Loucy (cell line): ENCODE measurements around the gene LRRC55.

Source experiments
- EZH2phosphoT487 ChIP-seq: fragments of 200-600 bp; IDR thresholded peaks from 2 replicates; pipeline ENCODE4 v1.6.1; 2018; ENCODE audit warnings: antibody characterized with exemption, mild to moderate bottlenecking, moderate library complexity, borderline replicate concordance
- TF ChIP-seq, protein P1 (sequence below): fragments of 200-600 bp; sonication (generic); conservative IDR thresholded peaks from 2 replicates; pipeline ENCODE4 v1.5.1; 2014; ENCODE audit warnings: mild to moderate bottlenecking, antibody characterized with exemption, low read length

DNA sequence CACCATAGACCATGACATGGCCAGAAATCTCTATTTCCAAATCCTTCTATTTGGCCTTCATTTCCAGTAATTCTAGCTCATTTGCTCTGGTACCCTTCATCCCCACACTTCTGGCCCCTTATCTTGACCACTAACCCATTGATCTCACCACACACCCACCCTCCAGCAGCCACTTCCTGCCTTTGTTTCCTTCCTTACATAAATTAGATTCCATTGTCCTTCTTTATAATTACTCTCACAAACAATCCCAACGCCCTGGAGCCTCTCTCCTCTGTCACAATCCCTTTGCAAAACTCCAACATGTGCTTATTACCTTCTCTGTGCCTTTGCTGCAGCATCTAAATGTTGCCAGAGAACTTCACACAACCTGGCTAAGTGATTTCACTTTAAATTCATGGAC, 40.5 kb downstream of the LRRC55 start:
- TF ChIP-seq, protein P1, sequence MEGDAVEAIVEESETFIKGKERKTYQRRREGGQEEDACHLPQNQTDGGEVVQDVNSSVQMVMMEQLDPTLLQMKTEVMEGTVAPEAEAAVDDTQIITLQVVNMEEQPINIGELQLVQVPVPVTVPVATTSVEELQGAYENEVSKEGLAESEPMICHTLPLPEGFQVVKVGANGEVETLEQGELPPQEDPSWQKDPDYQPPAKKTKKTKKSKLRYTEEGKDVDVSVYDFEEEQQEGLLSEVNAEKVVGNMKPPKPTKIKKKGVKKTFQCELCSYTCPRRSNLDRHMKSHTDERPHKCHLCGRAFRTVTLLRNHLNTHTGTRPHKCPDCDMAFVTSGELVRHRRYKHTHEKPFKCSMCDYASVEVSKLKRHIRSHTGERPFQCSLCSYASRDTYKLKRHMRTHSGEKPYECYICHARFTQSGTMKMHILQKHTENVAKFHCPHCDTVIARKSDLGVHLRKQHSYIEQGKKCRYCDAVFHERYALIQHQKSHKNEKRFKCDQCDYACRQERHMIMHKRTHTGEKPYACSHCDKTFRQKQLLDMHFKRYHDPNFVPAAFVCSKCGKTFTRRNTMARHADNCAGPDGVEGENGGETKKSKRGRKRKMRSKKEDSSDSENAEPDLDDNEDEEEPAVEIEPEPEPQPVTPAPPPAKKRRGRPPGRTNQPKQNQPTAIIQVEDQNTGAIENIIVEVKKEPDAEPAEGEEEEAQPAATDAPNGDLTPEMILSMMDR: no peak
- no peak for TF ChIP-seq EZH2phosphoT487
